Smooth muscle cell (in vitro differentiated cells): Measurements from ENCODE around the gene BCAR3. TPM values are rescaled to one million over a fixed set of nuclear protein-coding genes. Genes with fewer than 3 reads are reported as not detected.

Experiments
- DNase-seq: peaks from one replicate; lab custom pipeline; 2025; ENCODE audit not compliant: unreplicated experiment; lab: John Stamatoyannopoulos, UW
- H2AFZ ChIP-seq: fragments of 200-600 bp; sonication (generic); 2 replicates; pipeline ENCODE4 v1.6.0; 2016; ENCODE audit warnings: antibody characterized with exemption, low read depth, mild to moderate bottlenecking
- H3F3A ChIP-seq: fragments of 200-600 bp; sonication (generic); 2 replicates; pipeline ENCODE4 v1.6.0; 2017; ENCODE audit warnings: antibody characterized with exemption, low read depth
- H3K27ac ChIP-seq: fragments of 200-600 bp; sonication (generic); 2 replicates; pipeline ENCODE4 v1.5.1; 2016; ENCODE audit warnings: low read depth, mild to moderate bottlenecking
- H3K27me3 ChIP-seq: fragments of 200-600 bp; sonication (generic); 2 replicates; pipeline ENCODE4 v1.6.1; 2016; ENCODE audit warnings: low read depth, mild to moderate bottlenecking
- H3K36me3 ChIP-seq: fragments of 200-600 bp; sonication (generic); 2 replicates; pipeline ENCODE4 v1.5.1; 2016; ENCODE audit warnings: low read depth
- H3K4me1 ChIP-seq: fragments of 200-600 bp; sonication (generic); 2 replicates; pipeline ENCODE4 v1.5.1; 2016; ENCODE audit warnings: low read depth
- H3K4me2 ChIP-seq: fragments of 200-600 bp; sonication (generic); 2 replicates; pipeline ENCODE4 v1.6.0; 2016; ENCODE audit warnings: mild to moderate bottlenecking
- H3K4me3 ChIP-seq: fragments of 200-600 bp; sonication (generic); 2 replicates; pipeline ENCODE4 v1.5.1; 2016; ENCODE audit warnings: mild to moderate bottlenecking
- H3K79me2 ChIP-seq: fragments of 200-600 bp; sonication (generic); 2 replicates; pipeline ENCODE4 v1.6.0; 2016; ENCODE audit warnings: low read depth, mild to moderate bottlenecking
- H3K9ac ChIP-seq: fragments of 200-600 bp; sonication (generic); 2 replicates; pipeline ENCODE4 v1.6.0; 2016; ENCODE audit warnings: low read depth
- H3K9me3 ChIP-seq: fragments of 200-600 bp; sonication (generic); replicated peaks from 2 replicates; pipeline ENCODE4 v1.5.1; 2016; ENCODE audit warnings: low read depth
- H4K20me1 ChIP-seq: fragments of 200-600 bp; sonication (generic); 2 replicates; pipeline ENCODE4 v1.6.0; 2016; ENCODE audit warnings: low read depth
- WGBS: methylation state at CpG from one replicate; pipeline ENCODE4 v1.1.7; 2016; ENCODE audit warnings: low lambda C conversion rate; 5-methylcytosine and 5-hydroxymethylcytosine counted together
- polyA plus RNA-seq: library from polyadenylated mRNA; unstranded; fragments of >200 nt; fragmentation: Nextera tagmentation; extraction: Ambion mirVana; gene quantifications from 2 replicates; pipeline ENCODE4 v1.2.1, GENCODE V29; 2016
- total RNA-seq: library from RNA; depleted of rRNA; stranded (reverse); fragments of >200 nt; gene quantifications from 2 replicates; pipeline ENCODE4 v1.2.3, GENCODE V29; 2014
- TF ChIP-seq, protein P1 (sequence below): fragments of 200-600 bp; sonication (generic); IDR thresholded peaks from 2 replicates; pipeline ENCODE4 v1.5.1; 2017; ENCODE audit warnings: borderline replicate concordance, mild to moderate bottlenecking, antibody characterized with exemption; ENCODE audit not compliant: insufficient read depth, poor library complexity, severe bottlenecking

The BCAR3 gene
- total and polyA plus RNA-seq, 2 experiments from 2014 or later = 21.4 to 24.9 TPM

DNA sequence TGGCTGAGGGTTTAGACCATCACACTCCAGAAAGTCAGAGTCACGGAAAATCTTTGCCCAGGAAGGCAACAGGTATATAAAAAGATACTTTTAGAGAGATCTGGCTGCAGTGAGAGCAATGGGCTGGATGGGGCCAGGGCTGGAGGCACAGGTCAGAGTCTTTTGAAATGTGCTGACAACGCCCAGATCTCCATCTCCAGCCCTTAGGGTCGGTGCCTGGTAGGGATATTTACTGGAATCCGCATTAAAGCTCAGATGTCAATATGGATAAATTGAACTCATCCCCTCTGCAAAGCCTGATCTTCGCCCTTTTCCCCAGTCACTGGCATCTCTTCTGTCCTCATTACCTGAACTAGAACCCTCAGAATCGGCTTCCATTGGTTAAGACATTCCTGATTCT is 82.2 kb downstream of the BCAR3 start:
- Histone ChIP-seq H3K4me2 (no peak overlapping the region), H3K9me3 (no peaks in the 10 kb centered on the region), H2AFZ (no peak overlapping the region), H3K27me3 (no peaks in the 10 kb centered on the region), H3K36me3 (no peaks in the 10 kb centered on the region), H3K4me3 (no peak overlapping the region), H3F3A (peaks cover 13% of the 10 kb centered on the region), H3K4me1 (peaks cover 8% of the 10 kb centered on the region), H4K20me1 (peaks cover 100% of the 10 kb centered on the region), H3K27ac (no peak overlapping the region), H3K79me2 (peaks cover 93% of the 10 kb centered on the region), H3K9ac (no peak overlapping the region)
- DNase-seq = no peak
- TF ChIP-seq, protein P1, sequence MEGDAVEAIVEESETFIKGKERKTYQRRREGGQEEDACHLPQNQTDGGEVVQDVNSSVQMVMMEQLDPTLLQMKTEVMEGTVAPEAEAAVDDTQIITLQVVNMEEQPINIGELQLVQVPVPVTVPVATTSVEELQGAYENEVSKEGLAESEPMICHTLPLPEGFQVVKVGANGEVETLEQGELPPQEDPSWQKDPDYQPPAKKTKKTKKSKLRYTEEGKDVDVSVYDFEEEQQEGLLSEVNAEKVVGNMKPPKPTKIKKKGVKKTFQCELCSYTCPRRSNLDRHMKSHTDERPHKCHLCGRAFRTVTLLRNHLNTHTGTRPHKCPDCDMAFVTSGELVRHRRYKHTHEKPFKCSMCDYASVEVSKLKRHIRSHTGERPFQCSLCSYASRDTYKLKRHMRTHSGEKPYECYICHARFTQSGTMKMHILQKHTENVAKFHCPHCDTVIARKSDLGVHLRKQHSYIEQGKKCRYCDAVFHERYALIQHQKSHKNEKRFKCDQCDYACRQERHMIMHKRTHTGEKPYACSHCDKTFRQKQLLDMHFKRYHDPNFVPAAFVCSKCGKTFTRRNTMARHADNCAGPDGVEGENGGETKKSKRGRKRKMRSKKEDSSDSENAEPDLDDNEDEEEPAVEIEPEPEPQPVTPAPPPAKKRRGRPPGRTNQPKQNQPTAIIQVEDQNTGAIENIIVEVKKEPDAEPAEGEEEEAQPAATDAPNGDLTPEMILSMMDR = no peak
- WGBS = 86% methylated on average over 6 of the region's 6 CpGs

DNA sequence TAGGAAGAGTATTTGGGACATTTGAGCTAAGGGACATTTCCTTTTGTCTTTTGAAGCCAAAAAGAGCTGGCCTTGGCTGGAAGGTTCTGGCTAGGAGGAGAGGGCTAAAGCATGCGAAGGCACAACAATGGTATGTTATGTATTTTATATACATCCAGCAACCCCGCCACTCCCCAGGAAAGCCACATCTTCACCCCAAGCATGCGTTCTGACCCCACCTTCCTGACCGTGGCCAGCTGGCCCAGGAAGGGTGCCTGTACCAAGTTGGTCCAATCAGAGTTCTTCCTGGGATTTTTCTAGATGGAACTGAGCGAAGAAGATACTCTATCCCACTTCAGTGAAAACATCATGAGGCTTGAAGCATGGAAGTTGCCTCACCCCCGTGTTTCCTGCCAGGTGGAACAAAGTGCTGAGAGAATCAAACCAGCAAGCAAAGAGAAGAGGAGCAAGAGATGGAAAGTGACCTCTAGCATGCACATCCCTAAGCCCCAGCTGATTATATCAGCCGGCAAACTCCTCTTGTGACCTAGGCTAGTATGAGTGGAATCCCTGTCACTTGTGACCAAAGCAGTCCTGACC is 82.7 kb downstream of the BCAR3 start:
- no peak for DNase-seq
- no peaks in the 10 kb centered on the region for H3K36me3 ChIP-seq
- peaks cover 100% of the 10 kb centered on the region for H4K20me1 ChIP-seq
- H3K27me3 ChIP-seq = no peaks in the 10 kb centered on the region
- H3K9ac ChIP-seq = no peak overlapping the region
- no peak overlapping the region for H3K4me3 ChIP-seq
- H3K4me1 ChIP-seq = peaks cover 9% of the 10 kb centered on the region
- no peak overlapping the region for H3K4me2 ChIP-seq
- TF ChIP-seq, protein P1 = no peak
- H3K79me2 ChIP-seq = peaks cover 93% of the 10 kb centered on the region
- H3K9me3 ChIP-seq = no peaks in the 10 kb centered on the region
- peaks cover 17% of the 10 kb centered on the region for H3F3A ChIP-seq
- 86% methylated on average over 7 of the region's 7 CpGs for WGBS
- no peak overlapping the region for H3K27ac ChIP-seq
- H2AFZ ChIP-seq = no peak overlapping the region

DNA sequence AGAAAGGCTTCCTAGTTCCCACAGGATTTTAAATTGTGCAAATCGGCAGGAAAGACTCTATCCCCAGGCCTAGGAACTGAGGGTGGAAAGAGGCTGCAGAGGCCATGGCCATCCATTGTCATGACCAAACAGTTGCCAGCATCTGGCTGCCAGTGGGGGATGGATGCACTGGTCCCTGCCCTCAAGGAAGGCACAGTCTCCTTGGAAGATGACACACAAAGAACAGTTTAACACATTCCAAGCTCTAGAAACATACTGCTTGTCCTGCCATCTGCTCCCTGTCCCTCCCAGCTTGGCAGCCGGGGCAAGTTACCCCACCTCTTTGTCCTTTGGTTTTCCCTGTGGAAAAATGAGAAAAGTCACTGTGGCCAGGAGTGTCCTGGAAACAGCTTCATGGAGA is 83.2 kb downstream of the BCAR3 start:
- H4K20me1 ChIP-seq = peaks cover 100% of the 10 kb centered on the region
- H3K4me2 ChIP-seq = no peak overlapping the region
- no peak overlapping the region for H3K27ac ChIP-seq

More for the DNA sequence above, 83.2 kb downstream of the BCAR3 start:
- no peak overlapping the region for H2AFZ ChIP-seq
- WGBS = 95% methylated on average over 2 of the region's 2 CpGs
- TF ChIP-seq, protein P1 = no peak
- H3K9me3 ChIP-seq = no peaks in the 10 kb centered on the region
- no peak for DNase-seq
- H3K4me1 ChIP-seq = peaks cover 9% of the 10 kb centered on the region
- H3K79me2 ChIP-seq = peaks cover 91% of the 10 kb centered on the region
- H3K9ac ChIP-seq = no peak overlapping the region
- no peaks in the 10 kb centered on the region for H3K27me3 ChIP-seq
- no peaks in the 10 kb centered on the region for H3K36me3 ChIP-seq
- H3F3A ChIP-seq = peaks cover 12% of the 10 kb centered on the region
- no peak overlapping the region for H3K4me3 ChIP-seq
